ENCODE measurements around the gene BTBD10.

Gene BTBD10

DNA sequence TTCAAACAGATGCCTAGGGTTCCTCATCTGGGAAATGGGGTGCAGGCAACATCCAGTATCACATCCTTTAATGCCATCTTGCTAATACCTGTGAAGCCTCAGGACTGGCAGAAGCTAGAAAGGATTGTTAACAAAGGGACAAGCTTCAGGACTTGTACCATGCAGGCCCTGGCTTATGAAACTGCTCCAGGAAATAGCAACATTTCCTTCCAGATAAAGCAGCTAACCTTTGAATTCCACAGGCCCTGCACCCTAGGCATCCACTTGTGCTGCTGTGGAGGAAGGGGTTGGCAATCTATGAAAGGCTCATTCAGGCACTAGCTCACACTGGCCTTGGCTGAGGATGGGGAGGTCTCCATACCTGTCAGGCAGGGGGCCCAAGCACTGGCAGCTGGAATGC lies 87.2 kb downstream of the BTBD10 start:
- DNase-seq (ENCODE audit: low read depth in 2 of 2) = no peak

DNA sequence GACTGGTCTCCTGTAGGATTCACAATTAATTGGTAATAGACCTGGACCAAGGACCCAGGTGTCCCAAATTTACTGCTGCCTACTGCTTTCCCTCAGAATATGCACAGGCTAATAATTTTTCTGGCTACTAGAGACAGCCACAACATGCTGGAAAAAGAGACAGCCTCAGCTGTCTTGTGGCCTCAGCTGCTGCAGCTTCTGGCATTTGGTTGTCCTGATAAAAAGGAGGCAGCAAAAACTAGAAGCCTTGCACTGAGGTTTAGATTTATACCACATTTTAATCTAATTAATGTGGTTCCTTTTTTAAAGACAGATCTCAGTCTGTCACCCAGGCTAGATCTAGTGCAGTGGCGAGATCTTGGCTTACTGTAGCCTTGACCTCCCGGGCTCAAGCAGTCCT lies 89.8 kb downstream of the BTBD10 start:
- DNase-seq (ENCODE audit: low read depth in 2 of 2) = no peak

DNA sequence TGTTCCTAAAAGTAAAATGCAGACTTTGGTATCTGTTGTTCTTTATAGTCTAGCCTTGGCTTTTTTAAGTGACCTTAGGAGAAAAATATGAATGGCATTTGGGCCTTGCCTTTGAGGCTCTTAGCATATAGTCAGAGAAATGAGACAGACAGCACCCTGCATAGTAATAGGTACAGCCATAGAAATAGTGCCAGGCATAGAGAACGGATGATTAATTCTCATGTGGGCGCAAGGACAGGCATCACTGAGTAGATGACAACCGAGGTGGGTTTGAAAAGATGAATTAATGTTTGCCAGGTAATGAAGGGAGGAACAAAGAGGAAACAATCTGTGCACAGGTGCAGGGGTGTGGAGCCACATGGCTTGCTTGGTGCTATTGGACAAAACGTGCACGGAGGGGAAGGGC lies 95.0 kb downstream of the BTBD10 start:
- no peak for DNase-seq (ENCODE audit: low read depth in 2 of 2)

DNA sequence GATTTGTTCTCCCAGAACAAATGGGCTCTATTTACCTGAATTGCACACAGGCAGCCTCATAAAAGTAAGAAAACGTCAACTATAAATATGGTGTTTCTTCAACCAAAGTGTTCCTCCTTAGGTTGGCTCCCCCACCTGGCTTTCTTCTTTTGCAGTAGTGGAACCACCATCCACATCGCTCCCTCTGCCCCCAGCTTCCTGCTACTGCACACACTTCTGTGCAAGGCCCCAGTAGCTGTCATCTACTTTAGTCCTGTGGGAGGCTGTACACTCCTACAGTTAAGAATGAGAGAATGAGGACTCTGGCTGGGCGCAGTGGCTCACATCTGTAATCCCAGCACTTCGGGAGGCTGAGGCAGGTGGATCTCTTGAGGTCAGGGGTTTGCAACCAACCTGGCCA lies 95.9 kb downstream of the BTBD10 start:
- no peak for DNase-seq (ENCODE audit: low read depth in 2 of 2)

DNA sequence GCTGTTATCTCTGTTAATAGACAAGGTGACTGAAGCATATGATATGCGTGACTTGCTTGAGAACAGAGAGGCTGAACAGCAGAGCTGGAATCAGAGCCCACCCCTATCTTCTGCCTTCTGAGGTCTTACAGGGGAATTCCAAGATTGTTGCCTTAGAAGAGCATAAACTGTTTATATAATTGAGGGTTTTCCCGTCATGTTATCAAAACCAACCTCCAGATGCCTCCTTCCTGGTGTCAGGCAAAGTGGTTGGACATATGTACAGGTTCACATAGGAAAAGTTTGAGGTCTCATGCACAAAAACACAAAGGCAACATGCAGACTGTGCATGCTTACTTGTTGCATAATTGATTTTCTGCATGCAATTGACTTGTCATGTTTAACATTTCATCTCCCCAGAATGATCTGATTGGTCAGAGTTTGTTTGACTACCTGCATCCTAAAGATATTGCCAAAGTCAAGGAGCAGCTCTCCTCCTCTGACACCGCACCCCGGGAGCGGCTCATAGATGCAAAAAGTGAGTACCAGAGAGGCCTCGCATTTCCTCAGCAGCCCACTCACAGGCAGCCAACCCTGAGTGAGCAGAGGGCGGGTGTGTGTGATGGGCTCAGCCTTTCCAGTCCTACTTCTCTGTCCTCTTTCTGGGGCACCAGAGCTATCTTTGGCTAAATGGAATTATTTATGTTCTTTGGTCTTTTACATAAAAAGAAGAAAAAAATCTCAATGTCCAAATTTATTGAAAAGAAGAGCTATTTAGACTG lies 96.6 kb downstream of the BTBD10 start:
- DNase-seq (ENCODE audit: low read depth in 2 of 2) = no peak

DNA sequence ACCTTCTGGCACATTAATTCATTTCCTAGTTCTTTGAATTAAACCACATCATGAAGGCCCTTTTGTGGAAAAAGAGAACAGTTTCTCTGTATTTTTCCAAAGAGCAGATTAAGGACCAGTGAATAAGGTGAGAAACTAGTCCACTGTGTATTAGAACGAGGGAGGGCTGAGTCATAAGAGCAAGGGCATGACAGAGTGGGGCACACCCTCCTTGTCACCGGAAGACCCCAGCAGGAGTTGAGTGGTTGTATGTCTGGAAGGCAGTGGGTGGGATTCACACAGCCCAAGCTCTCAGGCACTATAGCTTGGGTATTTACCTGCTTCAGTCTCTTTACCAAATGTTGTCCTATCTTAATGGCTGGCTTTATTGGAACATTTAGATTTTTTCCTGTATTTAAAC lies 98.6 kb downstream of the BTBD10 start:
- DNase-seq (ENCODE audit: low read depth in 2 of 2) = no peak

DNA sequence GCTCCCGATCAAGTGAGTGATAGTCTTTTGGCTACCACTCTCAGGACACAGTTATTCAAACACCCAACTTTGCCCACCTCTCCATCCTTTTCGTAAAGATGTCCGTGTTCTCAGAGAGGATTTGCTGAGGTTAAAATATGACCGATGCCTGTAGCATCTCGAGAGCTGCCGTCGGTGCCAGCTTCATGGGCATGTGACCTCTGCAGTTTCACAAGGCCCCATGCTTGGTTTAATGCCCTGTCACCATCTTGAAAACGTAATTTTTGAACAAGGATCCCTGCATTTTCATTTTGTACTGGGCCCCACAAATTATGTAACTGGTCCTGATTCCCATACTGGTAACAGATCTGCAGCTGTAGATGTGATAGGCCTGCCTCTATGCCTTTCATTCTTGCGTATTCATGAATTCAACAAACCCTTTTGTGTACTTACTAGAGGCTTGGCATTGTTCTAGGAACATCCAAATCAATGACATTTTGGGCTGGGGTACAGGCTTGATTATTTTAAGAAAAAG lies 100.4 kb downstream of the BTBD10 start:
- DNase-seq (ENCODE audit: low read depth in 2 of 2) = no peak

DNA sequence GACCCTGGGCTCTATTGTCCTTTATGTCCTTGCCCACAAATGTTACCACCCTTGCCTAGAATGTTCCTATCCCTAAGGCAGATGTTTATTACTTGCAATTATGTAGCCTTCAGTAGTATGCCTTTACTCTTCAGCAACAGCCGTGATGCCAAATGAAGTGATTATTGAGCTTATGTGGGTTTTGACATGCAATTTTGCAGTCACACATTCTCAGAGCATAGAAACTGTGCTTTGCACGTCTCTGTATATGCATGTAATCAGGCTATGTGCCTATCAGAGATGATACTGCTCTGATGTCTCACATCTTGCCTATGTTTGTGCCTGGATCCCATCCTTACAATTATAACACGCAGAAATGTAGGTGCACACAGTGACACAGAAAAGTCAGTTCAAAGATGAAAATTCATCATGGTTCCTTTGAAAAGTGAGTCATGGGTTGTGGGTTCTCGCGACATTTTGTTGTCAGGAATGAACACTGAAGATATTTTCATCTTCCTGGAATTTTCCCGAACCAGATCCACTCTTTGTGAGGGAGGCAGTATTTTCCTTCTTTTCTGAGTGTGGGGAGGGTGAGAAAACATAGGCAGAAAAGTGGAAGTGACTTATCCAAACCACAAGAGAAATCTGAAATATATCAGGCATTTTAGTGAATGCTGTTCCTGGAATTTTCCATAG lies 104.3 kb downstream of the BTBD10 start:
- no peak for DNase-seq (ENCODE audit: low read depth in 2 of 2)

DNA sequence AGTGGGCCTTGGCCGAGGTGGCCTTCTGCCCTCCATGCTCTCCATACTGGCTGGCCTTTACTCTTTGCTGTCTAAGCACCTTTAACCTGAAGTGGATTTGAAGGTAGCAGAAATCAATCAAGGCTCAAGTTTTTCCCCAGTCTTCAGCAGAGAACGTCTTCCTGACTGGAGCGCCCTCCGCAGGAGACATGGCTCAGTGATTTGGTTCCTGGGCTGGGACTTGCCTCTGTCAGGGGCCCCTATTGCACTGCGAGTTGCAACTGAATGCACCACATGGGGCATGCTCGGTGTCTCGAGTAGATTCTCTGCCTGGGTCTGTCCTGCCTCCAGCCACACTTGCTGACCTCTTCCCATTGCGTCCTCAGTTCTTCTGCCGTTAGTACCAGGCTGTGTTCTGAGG lies 105.8 kb downstream of the BTBD10 start:
- DNase-seq (ENCODE audit: low read depth in 2 of 2) = no peak

DNA sequence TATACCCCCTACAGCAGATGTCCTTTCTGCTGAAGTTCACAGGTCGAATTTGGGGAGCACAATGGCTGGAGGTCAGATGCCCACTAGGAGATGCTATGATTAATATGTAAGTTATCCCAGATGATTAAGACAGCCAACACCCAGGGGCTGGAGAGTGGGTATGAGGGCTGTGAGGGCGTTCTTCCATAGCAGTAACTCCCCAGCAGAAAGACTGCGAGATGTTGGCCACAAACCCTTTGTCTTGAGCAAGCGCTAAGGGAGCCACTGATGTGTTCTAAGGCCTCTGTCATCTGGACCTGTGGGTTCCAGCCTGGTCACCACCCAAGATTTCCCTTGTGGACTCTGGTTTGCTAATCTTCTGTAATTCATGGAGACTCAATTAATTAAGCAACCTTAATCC lies 107.8 kb downstream of the BTBD10 start:
- no peak for DNase-seq (ENCODE audit: low read depth in 2 of 2)

DNA sequence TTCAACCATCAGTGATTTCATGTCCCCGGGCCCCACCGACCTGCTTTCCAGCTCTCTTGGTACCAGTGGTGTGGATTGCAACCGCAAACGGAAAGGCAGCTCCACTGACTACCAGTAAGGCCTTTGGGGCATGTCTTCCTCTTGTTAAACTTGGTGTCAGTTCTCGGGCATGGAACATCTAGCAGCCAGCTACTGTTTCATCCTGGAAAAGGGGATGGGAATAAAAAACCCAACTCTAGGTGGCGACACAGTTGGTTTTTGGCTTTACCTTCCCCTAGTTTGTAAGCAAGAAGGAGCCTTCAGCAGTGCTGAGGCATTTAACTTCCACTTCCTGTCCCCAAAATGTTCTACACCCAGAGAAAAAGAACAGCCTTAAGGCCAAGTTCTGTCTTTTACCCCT lies 108.7 kb downstream of the BTBD10 start:
- no peak for DNase-seq (ENCODE audit: low read depth in 2 of 2)

DNA sequence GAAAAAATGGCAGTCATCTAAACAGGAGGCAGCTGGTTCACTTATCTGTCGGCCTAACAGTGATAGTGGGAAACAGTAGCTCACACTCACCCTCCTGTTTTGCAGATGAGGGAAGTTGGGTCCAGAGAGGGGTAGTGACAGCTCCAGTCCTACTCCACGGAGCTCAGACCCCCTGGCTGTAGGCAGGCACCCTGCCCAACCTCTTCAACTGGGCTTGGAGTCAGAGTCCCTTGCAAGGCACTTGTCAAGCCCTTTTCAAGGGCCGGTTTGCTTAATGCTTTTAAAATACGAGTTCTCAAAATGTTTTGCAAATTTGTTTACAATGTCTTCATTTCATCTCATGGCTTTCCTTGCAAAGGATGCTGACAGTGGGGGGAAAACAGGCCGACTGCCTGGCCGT lies 110.3 kb downstream of the BTBD10 start:
- no peak for DNase-seq (ENCODE audit: low read depth in 2 of 2)

DNA sequence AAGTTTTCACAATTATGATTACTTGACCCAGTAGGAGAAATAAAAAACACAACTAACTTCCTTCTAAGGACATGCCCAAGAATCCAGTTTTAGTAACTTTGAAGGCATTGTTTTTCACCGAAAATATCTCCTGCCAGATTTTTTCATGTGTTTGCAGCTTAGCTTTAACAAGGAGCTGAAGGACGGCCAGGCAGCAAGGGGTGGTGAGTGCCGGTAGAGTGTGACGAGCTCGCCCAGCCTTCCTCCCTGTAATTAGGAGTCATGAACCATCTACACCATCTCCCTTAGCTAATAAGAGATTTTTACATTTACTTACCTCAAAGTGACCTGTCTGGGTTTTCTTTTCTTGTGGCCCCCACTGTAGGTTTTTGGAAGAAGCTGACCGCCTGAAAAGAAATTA lies 113.4 kb downstream of the BTBD10 start:
- DNase-seq (ENCODE audit: low read depth in 2 of 2) = no peak

DNA sequence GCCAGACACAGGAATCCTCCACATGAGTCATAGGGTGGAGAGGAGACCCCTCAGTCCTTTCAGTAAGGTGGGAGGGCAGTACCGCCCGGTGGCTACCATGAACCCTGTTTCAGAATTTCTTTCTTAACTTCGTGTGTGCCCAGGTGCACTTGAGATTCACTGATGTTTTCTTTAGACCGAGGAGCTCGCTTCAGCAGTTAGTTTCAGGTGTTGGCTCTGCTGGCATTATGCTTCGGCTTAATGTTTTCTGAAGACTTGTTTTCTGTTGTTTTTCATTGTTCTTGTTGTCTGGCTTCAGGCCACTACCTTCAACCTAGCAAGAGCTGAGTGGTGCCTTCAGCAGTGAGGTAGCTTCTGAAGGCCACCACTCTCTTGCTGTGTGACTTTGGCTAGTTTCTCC lies 114.0 kb downstream of the BTBD10 start:
- DNase-seq (ENCODE audit: low read depth in 2 of 2) = no peak

DNA sequence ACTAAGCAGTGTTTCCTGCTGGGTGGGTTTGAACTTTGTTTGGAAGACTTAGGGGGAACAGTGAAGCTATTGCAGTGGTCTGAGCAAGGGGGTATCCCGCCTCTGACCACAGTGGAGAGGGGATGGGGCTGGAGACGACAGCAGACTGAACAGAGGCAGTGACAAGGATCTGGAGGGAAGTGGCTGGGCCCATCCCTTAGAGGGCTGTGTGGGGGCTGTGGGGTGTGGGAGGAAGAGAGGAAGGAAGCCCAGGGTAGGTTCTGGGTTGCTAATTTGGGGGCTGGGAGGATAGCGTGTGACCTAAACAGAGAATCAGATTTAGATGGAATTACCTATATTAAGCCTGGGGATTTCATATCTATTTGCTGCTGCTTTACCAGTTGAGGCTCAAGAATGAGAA lies 114.7 kb downstream of the BTBD10 start:
- no peak for DNase-seq (ENCODE audit: low read depth in 2 of 2)

DNA sequence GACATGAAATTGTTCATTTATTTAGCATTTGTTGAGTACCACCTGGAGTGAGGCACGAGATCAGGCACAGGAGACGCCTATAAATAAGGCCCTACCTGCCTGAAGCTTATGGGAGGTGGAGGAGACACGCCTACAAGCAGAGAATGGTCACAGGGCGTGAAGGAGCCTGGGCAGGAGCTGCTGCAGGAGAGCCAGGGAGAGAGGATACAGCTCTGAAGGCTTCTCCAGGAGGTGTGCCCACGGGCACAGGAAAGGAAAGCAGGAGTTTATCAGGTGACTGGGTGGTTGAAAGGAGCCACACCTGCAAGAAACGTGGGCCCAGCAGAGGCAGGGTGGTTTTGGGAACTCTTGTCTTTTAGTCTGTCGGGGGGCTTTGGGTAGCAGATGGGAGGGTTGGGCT lies 115.1 kb downstream of the BTBD10 start:
- no peak for DNase-seq (ENCODE audit: low read depth in 2 of 2)

DNA sequence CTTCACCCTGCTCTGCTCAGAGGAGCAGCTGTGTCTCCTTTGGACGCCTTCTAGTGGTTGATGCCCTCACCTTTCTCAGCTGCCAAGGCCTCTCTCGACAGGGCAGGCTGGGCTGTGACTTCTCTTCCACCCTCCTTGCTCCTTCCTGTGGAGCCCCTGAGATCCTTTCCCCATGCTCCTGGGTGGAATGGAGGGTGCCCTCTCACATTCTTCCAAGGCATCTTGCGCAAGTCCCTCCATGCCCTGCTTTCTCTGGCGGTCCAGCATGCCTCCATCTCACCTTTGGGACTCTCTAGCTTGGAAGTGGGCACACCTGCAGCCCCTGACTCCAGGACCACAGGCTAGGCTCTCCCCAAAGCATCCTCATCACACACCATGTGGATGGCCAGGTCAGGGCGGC lies 116.6 kb downstream of the BTBD10 start:
- DNase-seq (ENCODE audit: low read depth in 2 of 2) = no peak

DNA sequence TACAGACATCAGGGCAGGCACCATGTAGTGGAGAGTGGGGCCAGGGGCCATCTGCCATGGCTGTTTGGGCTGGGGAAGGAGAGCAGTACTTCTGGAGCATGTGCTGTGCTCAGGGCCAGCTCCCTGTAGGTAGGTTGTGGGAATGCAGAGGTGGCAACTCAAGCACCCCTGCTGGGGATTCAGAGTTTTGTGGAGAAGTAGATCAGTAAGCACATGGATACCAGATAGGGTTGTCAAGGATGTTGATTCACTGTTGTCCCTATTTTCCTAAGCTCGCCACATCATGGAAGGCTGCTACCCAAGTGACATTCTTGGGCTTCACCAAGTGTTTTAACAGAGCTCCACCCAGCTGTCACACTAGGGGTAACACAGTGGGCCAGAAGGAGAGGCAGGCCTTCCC lies 118.2 kb downstream of the BTBD10 start:
- DNase-seq (ENCODE audit: low read depth in 2 of 2) = no peak

DNA sequence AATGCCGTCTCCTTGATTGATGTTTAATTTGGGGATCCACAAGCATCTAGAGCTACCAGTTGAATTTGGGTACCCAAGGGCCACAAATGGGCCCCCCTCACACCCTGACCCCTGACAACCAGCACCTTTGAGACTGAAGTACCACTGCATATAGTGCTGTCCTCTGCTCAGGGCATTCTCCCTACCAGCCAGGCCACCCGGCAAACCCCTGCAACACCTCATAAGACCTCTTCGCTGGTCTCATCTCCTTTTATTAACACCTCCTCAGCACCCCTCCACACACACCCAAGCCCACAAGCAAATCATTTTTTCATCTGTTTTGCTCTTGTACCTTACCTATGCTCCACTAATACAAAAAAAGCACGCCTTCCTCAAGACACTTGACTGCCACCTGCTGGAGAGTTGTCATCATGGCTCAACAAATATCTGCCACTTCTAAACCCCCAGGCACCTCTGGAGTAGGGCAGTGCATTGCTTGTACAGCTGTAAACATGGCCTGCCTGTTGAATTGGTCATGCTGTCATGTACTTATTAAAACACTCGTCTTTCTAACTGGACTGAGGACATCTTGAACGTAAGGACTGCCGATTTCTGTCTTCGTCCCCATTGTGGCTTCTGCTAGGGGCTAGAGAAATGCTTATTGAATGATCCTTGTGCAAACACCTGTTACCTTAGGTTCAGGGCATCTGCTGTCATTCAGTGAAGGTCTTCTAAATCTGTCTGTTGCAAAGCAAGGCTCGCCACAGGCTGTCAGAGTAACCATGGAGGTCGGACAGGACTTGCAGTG lies 118.9 kb downstream of the BTBD10 start:
- peak; percentile 29 to 42 for DNase-seq (ENCODE audit: low read depth in 2 of 2)

DNA sequence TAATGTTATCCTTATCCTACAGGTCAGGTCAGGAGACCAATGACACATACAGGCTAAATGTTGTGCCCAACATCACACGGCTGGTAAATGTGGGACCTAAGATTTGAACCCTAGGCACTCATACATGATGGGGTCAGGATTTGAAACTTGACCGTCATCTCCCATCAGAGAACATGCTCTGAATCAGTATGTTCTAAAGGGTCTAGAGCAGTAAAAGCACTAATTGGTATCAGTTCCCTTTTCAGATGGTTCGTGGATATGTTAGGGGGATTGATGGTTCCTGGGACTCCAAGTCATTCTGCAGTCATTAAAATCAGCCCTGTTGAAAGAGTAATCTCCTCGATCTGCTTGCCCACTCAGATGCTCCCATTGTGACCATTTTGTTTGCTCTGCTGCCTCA lies 120.0 kb downstream of the BTBD10 start:
- no peak for DNase-seq (ENCODE audit: low read depth in 2 of 2)

DNA sequence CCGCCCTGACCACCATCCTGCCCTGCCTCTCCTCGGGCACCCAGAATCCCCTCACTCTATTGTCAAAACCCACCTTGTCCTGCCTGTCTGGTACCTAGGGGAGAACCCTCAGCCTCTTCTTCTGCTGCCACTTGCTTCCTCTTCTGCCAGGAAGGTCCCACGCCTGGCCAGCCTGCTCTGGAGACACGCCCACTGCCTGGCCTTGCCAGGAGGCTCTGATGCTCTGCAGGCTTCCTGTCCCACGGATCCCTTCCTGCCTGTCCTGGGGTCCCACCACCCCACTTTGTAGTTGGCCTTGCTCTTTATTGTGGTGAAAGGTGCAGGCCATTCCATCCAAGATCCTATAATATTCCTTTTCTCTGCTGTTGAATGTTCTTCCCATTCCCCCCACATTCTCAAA lies 122.0 kb downstream of the BTBD10 start:
- DNase-seq (ENCODE audit: low read depth in 2 of 2) = no peak

All from stimulated activated CD8-positive, alpha-beta memory T cell treated with anti-CD3 and anti-CD28 coated beads, Interleukin-2, amount 100 ng/mL, for 1 hour (primary cell).